ENCODE measurements around the gene FAAP100.

Gene FAAP100

GRCh38 chr17:81511804-81512561, 40.2 kb downstream of the FAAP100 start:
- DNase-seq (ENCODE audit: low read depth, low spot score), result no peak

- no peak for DNase-seq (ENCODE audit: low read depth, low spot score)
Observed at GRCh38 chr17:81511554-81511803, 40.7 kb downstream of the FAAP100 start.

DNA sequence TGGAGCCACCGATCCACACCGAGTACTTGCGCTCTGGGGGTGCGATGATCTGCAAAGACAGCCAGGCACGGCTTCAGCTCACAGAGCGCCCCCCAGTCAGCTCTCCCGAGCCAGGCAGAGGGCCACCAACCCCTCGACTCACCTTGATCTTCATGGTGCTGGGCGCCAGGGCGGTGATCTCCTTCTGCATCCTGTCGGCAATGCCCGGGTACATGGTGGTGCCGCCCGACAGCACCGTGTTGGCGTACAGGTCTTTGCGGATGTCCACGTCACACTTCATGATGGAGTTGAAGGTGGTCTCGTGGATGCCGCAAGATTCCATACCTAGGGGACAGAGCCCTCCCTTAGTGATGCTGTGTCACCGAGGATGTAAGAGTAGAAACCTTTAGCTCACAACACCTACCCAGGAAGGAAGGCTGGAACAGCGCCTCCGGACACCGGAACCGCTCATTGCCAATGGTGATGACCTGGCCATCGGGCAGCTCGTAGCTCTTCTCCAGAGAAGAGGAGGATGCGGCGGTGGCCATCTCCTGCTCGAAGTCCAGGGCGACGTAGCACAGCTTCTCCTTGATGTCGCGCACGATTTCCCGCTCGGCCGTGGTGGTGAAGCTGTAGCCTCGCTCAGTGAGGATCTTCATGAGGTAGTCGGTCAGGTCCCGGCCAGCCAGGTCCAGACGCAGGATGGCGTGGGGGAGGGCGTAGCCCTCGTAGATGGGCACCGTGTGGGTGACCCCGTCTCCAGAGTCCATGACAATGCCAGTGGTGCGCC, 41.2 kb downstream of the FAAP100 start:
- no peak for DNase-seq (ENCODE audit: low read depth, low spot score)

DNA sequence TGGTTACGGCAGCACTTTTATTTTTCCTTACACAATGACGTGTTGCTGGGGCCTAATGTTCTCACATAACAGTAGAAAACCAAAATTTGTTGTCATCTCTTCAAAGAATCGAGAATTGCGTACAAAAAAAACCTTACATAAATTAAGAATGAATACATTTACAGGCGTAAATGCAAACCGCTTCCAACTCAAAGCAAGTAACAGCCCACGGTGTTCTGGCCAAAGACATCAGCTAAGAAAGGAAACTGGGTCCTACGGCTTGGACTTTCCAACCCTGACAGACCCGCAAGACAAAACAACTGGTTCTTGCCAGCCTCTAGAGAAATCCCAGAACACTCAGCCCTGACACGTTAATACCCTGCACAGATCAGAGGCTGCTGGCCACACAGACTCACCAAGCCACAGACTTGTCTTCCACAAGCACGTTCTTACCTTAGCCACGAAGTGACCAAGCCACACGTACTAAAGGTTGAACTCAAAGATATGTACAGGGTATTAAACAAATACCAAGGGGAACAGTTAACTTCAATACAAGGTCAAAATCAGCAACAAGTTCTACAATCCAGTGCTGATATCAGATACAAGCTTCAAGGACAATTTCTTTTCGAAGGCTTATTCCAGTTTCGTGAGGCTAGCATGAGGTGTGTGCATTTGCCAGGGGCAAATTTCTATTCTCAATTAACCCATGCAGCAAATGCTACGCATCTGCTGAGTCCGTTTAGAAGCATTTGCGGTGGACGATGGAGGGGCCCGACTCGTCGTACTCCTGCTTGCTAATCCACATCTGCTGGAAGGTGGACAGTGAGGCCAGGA, 42.0 kb downstream of the FAAP100 start:
- DNase-seq (ENCODE audit: low read depth, low spot score), result no peak

- DNase-seq (ENCODE audit: low read depth, low spot score), result no peak
Observed at GRCh38 chr17:81509207-81509971, 42.8 kb downstream of the FAAP100 start.

GRCh38 chr17:81508639-81509206, 43.4 kb downstream of the FAAP100 start:
- no peak for DNase-seq (ENCODE audit: low read depth, low spot score)

DNA sequence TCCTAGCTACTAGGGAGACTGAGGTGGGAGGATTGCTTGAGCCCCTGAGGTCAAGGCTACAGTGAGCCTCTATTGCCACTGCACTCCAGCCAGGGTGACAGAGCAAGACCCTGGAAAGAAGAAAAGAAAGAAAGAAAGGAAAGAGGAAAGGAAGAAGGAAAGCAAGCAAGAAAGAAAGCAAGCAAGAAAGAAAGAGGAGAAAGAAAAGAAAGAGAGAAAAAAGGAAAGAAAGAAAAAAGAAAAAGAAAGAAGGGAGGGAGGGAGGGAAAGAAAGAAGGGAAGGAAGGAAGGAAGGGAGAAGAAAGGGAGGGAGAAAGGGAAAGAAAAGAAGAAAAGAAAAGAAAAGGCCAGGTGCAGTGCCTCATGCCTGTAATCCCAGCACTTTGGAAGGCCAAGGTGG, 48.5 kb downstream of the FAAP100 start:
- DNase-seq (ENCODE audit: low read depth, low spot score), result no peak

- DNase-seq (ENCODE audit: low read depth, low spot score), result no peak
Observed at GRCh38 chr17:81502471-81503017, 49.6 kb downstream of the FAAP100 start.

DNA sequence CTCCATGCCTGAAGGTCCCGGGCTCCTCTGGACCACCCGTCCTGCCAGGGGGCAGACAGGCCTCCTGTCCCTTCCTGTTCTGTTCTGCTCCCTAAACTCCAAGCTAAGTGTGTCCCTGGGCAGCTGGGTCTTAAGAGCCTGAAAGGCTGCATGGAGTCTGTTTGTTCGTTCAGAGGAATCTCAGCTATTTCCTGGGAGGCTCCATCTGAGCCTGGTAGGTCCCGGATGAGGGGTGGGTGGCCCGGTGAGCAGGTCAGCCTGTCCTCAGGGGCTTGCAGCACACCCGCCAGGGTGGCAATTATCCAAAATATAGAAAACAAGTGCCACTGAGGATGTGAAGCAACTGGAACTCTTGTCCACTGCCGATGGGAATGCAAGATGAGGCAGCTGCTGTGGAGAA, 52.1 kb downstream of the FAAP100 start:
- no peak for DNase-seq (ENCODE audit: low read depth, low spot score)

DNA sequence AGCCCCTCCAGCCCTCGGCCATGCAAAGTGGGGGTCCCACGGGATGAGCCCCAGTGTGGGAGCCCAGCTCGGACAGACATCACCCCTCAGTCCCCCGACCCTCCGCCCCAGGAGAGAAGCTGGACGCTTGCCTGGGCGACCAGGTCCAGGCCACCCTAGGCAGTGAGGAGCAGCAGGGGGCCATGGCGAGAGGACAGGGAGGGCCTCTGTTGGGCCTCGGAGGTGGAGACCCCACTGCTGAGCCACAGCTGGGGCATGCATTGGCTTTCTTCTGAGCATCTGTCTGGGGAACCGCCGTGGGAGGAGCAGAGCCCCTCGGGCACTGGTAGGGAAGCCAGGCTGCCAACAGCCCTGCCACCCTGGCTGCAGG, 52.6 kb downstream of the FAAP100 start:
- no peak for DNase-seq (ENCODE audit: low read depth, low spot score)

DNA sequence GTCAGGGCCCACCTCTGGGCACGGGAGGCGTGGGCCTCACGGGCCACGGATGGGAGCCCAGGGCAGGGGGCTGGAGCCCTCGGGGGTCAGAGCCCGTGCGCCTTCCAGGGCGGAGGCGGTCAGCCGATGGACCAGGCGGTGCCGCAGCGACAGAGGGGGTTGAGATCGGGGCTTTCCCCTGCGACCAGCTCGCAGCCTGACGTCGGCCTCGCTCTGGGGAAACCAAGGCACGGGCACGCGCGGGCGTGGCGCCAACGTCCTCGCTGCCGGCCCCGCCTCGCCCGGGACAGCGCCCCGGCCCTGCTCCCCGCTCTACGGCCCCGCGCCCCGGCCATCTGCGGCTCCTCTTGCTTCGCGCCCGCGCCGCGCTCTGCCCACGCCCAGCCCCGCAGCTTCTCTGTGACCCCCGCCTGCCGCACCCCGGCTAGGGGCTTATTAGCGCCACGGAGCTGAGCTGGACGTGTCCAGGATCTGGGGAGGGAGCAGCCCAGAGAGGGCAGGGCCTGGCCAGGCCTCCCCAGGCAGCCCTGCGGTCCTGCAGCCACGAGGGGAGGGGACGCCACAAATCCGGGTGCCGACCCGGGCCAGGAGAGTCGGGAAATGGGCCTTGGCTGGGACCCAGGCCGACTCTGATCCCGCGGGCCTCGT, 53.1 kb downstream of the FAAP100 start:
- DNase-seq (ENCODE audit: low read depth, low spot score), result no peak

DNA sequence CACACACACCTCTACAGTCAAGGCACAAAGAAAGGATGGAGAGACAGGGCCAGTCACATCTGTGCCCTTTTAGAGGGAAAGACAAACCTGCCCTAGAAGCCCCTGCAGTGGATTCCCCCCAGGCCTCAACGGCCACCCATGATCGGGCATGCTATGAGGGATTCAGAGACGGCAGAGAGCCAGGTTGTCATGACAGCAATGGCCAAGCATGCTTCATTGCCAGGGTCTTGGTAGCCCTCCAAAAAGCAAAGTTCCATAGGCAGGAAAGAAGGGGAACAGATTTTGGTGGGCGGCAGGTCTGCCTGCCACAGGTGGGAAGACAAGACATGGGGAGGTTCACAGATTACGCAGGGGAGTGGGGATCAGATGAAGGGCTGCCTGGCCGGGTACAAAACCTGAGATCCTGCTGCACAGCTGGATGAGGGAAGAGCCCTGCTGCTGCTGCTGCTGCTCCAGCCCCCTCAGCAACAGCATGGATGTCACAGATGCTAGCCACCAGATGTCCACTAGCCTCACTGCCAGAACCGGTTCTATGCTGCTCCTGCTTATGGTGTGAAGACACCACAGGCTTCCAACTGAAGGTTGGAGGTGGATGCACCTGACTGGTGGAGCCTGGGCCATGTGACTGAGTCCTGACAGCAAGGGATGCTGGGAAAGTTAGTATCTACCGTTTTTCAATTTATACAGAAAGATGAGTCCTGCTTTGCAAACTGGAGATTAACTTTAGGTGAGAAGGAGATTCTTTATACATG, 57.4 kb downstream of the FAAP100 start:
- no peak for DNase-seq (ENCODE audit: low read depth, low spot score)

DNA sequence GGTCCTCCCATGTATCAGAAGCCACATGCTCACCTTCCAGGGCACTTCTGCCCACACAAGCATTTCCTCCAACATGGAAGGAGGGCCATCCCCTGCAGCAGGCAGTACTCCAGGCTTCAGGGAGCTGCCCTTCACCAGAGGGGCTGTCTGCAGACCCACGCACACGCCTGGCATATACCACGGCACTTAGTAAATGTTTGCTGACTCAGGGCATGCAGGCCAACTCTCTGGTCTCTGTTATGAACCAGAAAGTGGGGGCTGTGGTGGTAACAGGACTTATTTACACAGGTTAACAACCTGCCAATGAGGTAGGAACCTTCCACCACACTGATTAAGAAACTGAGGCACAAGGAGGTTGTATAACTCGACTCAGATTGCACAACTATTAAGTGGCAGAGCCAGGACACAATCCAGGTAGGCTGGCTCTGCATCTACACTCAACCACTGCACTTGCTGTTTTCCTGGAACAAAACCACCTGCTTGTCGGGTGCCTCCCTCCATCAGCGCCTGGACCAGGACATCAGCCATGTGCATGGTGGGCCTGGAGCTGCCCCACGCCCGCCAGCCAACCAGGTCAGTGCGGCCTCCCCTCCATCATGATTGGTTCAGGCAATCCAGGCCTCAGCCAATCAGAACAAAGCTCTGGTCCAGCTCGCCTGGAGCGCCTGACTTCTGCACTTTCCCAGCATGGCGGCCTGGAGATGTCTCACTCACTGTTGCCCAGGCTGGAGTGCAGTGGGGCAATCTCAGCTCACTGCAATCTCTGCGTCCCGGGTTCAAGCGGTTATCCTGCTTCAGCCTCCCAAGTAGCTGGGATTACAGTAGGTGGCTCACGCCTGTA, 58.7 kb downstream of the FAAP100 start:
- no peak for DNase-seq (ENCODE audit: low read depth, low spot score)

- no peak for DNase-seq (ENCODE audit: low read depth, low spot score)
Observed at GRCh38 chr17:81492706-81493105, 59.4 kb downstream of the FAAP100 start.

GRCh38 chr17:81492202-81492601, 60.0 kb downstream of the FAAP100 start:
- DNase-seq (ENCODE audit: low read depth, low spot score), result no peak

DNA sequence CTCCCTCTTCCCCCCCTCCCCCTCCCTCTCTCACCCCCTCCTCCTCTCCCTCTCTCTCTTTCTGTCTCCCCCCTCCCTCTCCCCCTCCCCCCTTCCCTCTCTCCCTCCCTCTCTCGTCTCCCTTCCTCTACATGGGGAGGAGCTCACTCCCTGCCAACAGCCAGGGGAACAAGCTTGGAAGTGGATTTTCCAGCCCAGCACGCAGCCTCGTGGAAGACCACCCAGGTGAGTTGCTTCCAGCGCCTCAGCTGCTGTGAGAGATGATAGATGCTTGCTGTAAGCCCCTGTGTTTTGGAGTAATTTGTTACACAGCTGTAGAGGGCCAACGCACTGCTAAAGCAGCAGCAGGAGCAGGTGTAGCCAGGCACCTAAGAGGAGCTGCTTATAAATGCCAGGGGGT, 60.4 kb downstream of the FAAP100 start:
- DNase-seq (ENCODE audit: low read depth, low spot score), result no peak

- DNase-seq (ENCODE audit: low read depth, low spot score), result no peak
Observed at GRCh38 chr17:81491181-81491581, 61.0 kb downstream of the FAAP100 start.

GRCh38 chr17:81489998-81490992, 61.9 kb downstream of the FAAP100 start:
- no peak for DNase-seq (ENCODE audit: low read depth, low spot score)

Measured in activated CD4-positive, CD25-positive, alpha-beta regulatory T cell treated with anti-CD3 and anti-CD28 coated beads, Interleukin-2, amount 50 U/mL, for 16 hours (primary cell).